ENCODE measurements around the gene MINDY4.

MINDY4 gene

DNA sequence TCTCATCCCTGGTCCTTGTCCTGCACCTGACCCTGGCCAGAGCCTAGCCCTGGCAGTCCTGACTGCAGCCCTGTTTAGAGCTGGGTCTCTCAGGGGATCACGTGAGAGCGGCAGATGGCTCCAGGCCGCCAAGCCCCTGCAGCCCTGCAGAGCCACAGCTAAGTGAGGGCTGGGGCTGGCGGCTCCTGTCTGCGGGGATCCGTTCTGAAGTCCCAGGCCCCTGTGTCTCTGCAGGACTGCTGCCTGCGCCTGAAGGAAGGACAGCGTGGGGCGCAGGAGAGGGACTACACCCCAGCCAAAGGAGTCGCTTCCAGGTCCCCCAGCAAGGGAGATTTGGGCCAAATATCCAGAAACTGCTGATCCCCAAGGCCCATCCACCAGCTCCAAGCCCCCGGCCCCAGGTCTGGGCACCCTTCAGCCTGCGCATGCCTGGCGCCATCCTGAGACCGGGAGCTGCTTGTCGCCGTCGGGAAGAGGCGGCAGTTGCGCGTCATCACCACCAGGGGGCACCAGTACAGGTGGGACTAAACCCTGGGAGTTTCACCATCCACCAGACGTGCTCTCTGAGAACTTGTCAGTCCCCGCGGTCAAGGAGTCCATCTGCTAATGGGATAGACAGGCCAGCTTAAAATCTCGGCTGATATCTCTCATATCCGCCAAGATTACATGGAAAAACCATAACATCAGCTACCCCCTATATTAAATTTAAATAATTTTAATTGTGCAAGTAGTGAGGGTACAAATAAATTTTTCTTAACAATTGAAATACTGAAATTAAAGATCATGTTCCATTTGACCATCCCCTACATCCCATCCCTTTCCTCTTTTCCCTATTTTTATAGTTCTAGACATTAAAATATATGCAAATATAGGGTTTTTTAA lies 167.5 kb downstream of the MINDY4 start:
- ChIA-PET POLR2A (no interaction called here), CTCF (interaction anchor here (0.5 to 4.5 kb wide), 47 partner anchors 8 to 802 kb away, joined by 3 to 35 read pairs (median 4); partner anchors contain the start of gene AQP1)
- Histone ChIP-seq H3K36me3 (ENCODE audit: control insufficient read depth in 2 of 2, insufficient read depth in 1 of 2, low read length in 2 of 2) (no peaks in the 10 kb centered on the region), H3K9me3 (ENCODE audit: control insufficient read depth, insufficient read depth, low read depth, low read length) (no peaks in the 10 kb centered on the region), H3K4me3 (ENCODE audit: low read depth, low read length) (no peak overlapping the region), H3K27ac (ENCODE audit: extremely low read depth, low read depth, low read length) (no peak overlapping the region), H3K4me1 (ENCODE audit: control insufficient read depth, insufficient read depth, low read length) (no peaks in the 10 kb centered on the region)
- TF ChIP-seq ZNF391 (tag by site-specific recombination; IDR thresholded peaks at IDR 0.05; ENCODE audit: borderline replicate concordance, low read depth) (no peak), ZNF335 (tag by site-specific recombination; conservative IDR thresholded peaks at IDR 0.05) (peak; percentile 98), ZNF221 (tag by site-specific recombination; IDR thresholded peaks at IDR 0.05; ENCODE audit: borderline replicate concordance) (no peak), ZNF658 (tag by site-specific recombination; IDR thresholded peaks at IDR 0.05) (no peak), CTCF (tag by site-specific recombination; IDR thresholded peaks at IDR 0.05) (peak; percentile 67), ZNF654 (tag by site-specific recombination; IDR thresholded peaks at IDR 0.05; ENCODE audit: low read depth) (peak; percentile 25; the same call in 1 of the 2 replicates), ZNF600 (tag by site-specific recombination; IDR thresholded peaks at IDR 0.05) (peak; percentile 45; the same call in 1 of the 2 replicates), ZNF660 (tag by site-specific recombination; IDR thresholded peaks at IDR 0.05) (0 out of 2 replicates have a peak, but pooled peaks have one; percentile 34), ZBTB17 (tag by site-specific recombination; IDR thresholded peaks at IDR 0.05) (peak; percentile 33; the same call in 1 of the 2 replicates), ZIC2 (tag by site-specific recombination; IDR thresholded peaks at IDR 0.05) (0 out of 2 replicates have a peak, but pooled peaks have one; percentile 18), ZFP41 (tag by site-specific recombination; IDR thresholded peaks at IDR 0.05; ENCODE audit: borderline replicate concordance) (no peak), SALL2 (tag by site-specific recombination; IDR thresholded peaks at IDR 0.05; ENCODE audit: borderline replicate concordance) (no peak), ZNF404 (tag by site-specific recombination; IDR thresholded peaks at IDR 0.05) (no peak)
- TF ChIP-seq, protein P1, sequence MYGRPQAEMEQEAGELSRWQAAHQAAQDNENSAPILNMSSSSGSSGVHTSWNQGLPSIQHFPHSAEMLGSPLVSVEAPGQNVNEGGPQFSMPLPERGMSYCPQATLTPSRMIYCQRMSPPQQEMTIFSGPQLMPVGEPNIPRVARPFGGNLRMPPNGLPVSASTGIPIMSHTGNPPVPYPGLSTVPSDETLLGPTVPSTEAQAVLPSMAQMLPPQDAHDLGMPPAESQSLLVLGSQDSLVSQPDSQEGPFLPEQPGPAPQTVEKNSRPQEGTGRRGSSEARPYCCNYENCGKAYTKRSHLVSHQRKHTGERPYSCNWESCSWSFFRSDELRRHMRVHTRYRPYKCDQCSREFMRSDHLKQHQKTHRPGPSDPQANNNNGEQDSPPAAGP (tag by site-specific recombination; IDR thresholded peaks at IDR 0.05) = 0 out of 2 replicates have a peak, but pooled peaks have one; percentile 26

GRCh38 chr7:30941582-30942323 lies 170.5 kb downstream of the MINDY4 start:
- Histone ChIP-seq H3K4me1 (ENCODE audit: control insufficient read depth, insufficient read depth, low read length) (no peaks in the 10 kb centered on the region), H3K4me3 (ENCODE audit: low read depth, low read length) (no peak overlapping the region), H3K36me3 (ENCODE audit: control insufficient read depth in 2 of 2, insufficient read depth in 1 of 2, low read length in 2 of 2) (no peaks in the 10 kb centered on the region), H3K9me3 (ENCODE audit: control insufficient read depth, insufficient read depth, low read depth, low read length) (no peaks in the 10 kb centered on the region), H3K27ac (ENCODE audit: extremely low read depth, low read depth, low read length) (no peak overlapping the region)
- TF ChIP-seq, protein P2, sequence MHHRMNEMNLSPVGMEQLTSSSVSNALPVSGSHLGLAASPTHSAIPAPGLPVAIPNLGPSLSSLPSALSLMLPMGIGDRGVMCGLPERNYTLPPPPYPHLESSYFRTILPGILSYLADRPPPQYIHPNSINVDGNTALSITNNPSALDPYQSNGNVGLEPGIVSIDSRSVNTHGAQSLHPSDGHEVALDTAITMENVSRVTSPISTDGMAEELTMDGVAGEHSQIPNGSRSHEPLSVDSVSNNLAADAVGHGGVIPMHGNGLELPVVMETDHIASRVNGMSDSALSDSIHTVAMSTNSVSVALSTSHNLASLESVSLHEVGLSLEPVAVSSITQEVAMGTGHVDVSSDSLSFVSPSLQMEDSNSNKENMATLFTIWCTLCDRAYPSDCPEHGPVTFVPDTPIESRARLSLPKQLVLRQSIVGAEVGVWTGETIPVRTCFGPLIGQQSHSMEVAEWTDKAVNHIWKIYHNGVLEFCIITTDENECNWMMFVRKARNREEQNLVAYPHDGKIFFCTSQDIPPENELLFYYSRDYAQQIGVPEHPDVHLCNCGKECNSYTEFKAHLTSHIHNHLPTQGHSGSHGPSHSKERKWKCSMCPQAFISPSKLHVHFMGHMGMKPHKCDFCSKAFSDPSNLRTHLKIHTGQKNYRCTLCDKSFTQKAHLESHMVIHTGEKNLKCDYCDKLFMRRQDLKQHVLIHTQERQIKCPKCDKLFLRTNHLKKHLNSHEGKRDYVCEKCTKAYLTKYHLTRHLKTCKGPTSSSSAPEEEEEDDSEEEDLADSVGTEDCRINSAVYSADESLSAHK (tag by site-specific recombination; IDR thresholded peaks at IDR 0.05) = no peak
- TF ChIP-seq GLIS1 (tag by site-specific recombination; IDR thresholded peaks at IDR 0.05) (no peak), EGR2 (tag by site-specific recombination; IDR thresholded peaks at IDR 0.05; ENCODE audit: low read depth) (no peak), ZNF324 (tag by site-specific recombination; IDR thresholded peaks at IDR 0.05) (no peak), ZBTB49 (tag by site-specific recombination; IDR thresholded peaks at IDR 0.05; ENCODE audit: low read depth) (no peak), ZNF157 (tag by site-specific recombination; IDR thresholded peaks at IDR 0.05) (no peak), ZNF140 (tag by site-specific recombination; IDR thresholded peaks at IDR 0.05) (no peak), ZNF626 (tag by site-specific recombination; IDR thresholded peaks at IDR 0.05) (no peak)
- TF ChIP-seq, protein P3, sequence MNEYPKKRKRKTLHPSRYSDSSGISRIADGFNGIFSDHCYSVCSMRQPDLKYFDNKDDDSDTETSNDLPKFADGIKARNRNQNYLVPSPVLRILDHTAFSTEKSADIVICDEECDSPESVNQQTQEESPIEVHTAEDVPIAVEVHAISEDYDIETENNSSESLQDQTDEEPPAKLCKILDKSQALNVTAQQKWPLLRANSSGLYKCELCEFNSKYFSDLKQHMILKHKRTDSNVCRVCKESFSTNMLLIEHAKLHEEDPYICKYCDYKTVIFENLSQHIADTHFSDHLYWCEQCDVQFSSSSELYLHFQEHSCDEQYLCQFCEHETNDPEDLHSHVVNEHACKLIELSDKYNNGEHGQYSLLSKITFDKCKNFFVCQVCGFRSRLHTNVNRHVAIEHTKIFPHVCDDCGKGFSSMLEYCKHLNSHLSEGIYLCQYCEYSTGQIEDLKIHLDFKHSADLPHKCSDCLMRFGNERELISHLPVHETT (tag by site-specific recombination; IDR thresholded peaks at IDR 0.05) = no peak
- ChIA-PET CTCF (interaction anchor here (0.6 to 1.2 kb wide), 3 partner anchors 32 to 181 kb away, joined by 3 to 4 read pairs (median 4); no protein-coding TSS in a partner anchor), POLR2A (no interaction called here)
